GM13976 (cell line): ENCODE data around the gene PLEKHG4.

Source experiments
- DNase-seq: peaks from one replicate; pipeline ENCODE4 v3.0.0; 2012; ENCODE audit warnings: low spot score
- CTCF ChIP-seq: IDR thresholded peaks from 2 replicates; pipeline ENCODE4 v1.5.1; 2012; ENCODE audit warnings: borderline replicate concordance, mild to moderate bottlenecking; ENCODE audit not compliant: insufficient read depth; ENCODE audit errors: extremely low read depth, missing control alignments, control extremely low read depth
- in situ Hi-C: fragments of 300-500 bp; cut with MboI; formaldehyde crosslinking; loops from one replicate; pipeline ENCODE4 v1.12.0; 2022; ENCODE audit warnings: low sequenced_read_pairs, mixed read lengths, inconsistent platforms; ENCODE audit not compliant: unreplicated experiment

The PLEKHG4 gene

GRCh38 chr16:67298277-67298676 is 18.9 kb downstream of the PLEKHG4 start:
- no peak for TF ChIP-seq CTCF
- no peak for DNase-seq
- in situ Hi-C loops: no loop called here

GRCh38 chr16:67299269-67299668 is 19.9 kb downstream of the PLEKHG4 start:
- in situ Hi-C loops: no loop called here
- TF ChIP-seq CTCF: no peak
- DNase-seq: peak; percentile 13

- in situ Hi-C loops: no loop called here
- peak; percentile 22 for DNase-seq
- no peak for TF ChIP-seq CTCF
Observed at GRCh38 chr16:67301080-67301782, 21.9 kb downstream of the PLEKHG4 start.

- in situ Hi-C loops: no loop called here
- TF ChIP-seq CTCF: no peak
- DNase-seq: peak; percentile 21
Observed at GRCh38 chr16:67302076-67302475, 22.7 kb downstream of the PLEKHG4 start.

GRCh38 chr16:67302970-67303369 is 23.6 kb downstream of the PLEKHG4 start:
- in situ Hi-C loops: no loop called here
- peak; percentile 24 for DNase-seq

GRCh38 chr16:67304020-67304419 is 24.7 kb downstream of the PLEKHG4 start:
- no peak for DNase-seq
- no peak for TF ChIP-seq CTCF
- in situ Hi-C loops: no loop called here

More at GRCh38 chr16:67302970-67303369, 23.6 kb downstream of the PLEKHG4 start:
- TF ChIP-seq CTCF: no peak
